PC-3 (cell line): ENCODE data around the gene SDK1.

ENCODE experiments used
- EZH2 ChIP-seq: fragments of 300-600 bp; sonication (generic); IDR thresholded peaks from one replicate; pipeline ENCODE4 v1.6.1; 2017; ENCODE audit warnings: antibody characterized with exemption, mild to moderate bottlenecking, low read length; ENCODE audit not compliant: unreplicated experiment
- EZH2phosphoT487 ChIP-seq: fragments of 300-600 bp; sonication (generic); IDR thresholded peaks from 2 replicates; pipeline ENCODE4 v1.6.1; 2018; ENCODE audit warnings: mild to moderate bottlenecking, antibody characterized with exemption, low read length, borderline replicate concordance
- TF ChIP-seq, protein P1 (sequence below): fragments of 300-600 bp; sonication (generic); conservative IDR thresholded peaks from 2 replicates; pipeline ENCODE4 v1.5.1; 2017; ENCODE audit warnings: antibody characterized with exemption, low read depth, mild to moderate bottlenecking, low read length

- TF ChIP-seq, protein P1, sequence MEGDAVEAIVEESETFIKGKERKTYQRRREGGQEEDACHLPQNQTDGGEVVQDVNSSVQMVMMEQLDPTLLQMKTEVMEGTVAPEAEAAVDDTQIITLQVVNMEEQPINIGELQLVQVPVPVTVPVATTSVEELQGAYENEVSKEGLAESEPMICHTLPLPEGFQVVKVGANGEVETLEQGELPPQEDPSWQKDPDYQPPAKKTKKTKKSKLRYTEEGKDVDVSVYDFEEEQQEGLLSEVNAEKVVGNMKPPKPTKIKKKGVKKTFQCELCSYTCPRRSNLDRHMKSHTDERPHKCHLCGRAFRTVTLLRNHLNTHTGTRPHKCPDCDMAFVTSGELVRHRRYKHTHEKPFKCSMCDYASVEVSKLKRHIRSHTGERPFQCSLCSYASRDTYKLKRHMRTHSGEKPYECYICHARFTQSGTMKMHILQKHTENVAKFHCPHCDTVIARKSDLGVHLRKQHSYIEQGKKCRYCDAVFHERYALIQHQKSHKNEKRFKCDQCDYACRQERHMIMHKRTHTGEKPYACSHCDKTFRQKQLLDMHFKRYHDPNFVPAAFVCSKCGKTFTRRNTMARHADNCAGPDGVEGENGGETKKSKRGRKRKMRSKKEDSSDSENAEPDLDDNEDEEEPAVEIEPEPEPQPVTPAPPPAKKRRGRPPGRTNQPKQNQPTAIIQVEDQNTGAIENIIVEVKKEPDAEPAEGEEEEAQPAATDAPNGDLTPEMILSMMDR = no peak
- TF ChIP-seq EZH2phosphoT487 (no peak), EZH2 (no peak)
Observed at GRCh38 chr7:3697472-3697871, 396.4 kb downstream of the SDK1 start.
